ENCODE data around the gene RTP3.
"Not testable (repeated sequence)": the region's sequence is repeated elsewhere in the genome, so short reads cannot be mapped to it uniquely, and the experiment has no call there.

RTP3 gene

DNA sequence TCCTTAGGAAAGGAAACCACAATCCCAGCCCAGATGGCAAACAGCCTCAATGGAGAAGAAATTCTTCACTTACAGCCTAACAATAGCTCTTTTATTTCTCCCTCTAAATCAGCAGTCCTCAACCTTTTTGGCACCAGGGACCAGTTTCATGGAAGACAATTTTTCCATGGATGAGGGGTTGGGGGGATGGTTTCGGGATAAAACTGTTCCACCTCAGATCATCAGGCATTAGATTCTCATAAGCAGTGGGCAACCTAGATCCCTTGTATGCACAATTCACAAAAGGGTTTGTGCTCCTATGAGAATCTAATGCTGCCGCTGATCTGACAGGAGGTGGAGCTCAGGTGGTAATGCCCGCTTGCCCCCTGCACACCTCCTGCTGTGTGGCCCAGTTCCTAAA is 50.8 kb downstream of the RTP3 start:
- DNase-seq = not testable (repeated sequence)

DNA sequence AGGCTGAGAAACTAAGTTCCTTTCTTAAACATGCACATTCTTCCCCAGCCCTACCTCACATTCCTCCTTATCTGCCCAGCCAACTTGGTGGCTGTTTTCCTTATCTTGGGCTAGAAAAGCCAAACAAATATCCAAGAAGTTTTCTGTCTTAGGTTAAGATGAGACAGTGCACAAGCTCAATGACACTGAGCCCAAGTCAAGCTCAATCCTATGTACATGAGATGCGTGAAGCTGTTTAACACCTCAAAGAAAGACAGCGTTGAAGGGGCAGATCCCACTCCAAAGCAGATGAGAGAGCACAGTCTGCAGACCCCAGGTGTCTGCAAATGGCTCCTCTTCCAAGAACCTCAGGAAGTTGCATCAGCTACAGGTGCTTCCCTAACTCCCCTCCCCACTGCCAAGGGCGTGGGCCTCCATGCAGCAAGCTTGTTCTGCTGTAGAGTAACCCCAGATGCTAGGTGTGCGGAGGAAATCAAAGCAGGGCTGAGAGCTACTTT is 51.7 kb downstream of the RTP3 start:
- no peak for DNase-seq

DNA sequence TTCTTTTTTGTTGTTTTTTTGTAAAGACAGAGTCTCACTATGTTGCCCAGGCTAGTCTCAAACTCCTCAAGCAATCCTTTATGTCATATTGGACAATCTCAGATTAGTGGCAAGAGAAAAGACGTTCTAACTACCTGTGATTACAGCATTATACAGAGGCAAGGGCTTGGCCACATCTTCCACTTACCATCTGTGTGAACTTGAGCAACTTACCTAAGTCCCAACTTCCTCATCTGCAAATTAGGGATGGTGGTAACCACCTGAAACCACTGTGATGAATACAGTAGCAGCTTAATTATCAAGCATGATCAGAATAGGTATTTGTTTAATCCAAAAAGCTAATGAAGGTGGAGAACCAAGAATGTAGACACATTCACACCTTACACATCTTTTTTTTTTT is 52.2 kb downstream of the RTP3 start:
- DNase-seq = no peak

All from T-helper 2 cell (primary cell).